GM18870 (cell line): Measurements from ENCODE around the gene NEGR1.
A peak's percentile ranks its signal among the peaks of the same experiment; 100 is the strongest.

ENCODE experiments used
- ATAC-seq: cut with Tn5 transposase; IDR thresholded peaks from one replicate; pipeline ENCODE4 v1.9.1; 2021; ENCODE audit warnings: moderate library complexity; ENCODE audit not compliant: unreplicated experiment

NEGR1 gene

GRCh38 chr1:71787699-71788098 is 494.6 kb downstream of the NEGR1 start:
- ATAC-seq = no peak

GRCh38 chr1:71786218-71786617 is 496.1 kb downstream of the NEGR1 start:
- no peak for ATAC-seq

- no peak for ATAC-seq
Observed at GRCh38 chr1:71785450-71785849, 496.9 kb downstream of the NEGR1 start.

DNA sequence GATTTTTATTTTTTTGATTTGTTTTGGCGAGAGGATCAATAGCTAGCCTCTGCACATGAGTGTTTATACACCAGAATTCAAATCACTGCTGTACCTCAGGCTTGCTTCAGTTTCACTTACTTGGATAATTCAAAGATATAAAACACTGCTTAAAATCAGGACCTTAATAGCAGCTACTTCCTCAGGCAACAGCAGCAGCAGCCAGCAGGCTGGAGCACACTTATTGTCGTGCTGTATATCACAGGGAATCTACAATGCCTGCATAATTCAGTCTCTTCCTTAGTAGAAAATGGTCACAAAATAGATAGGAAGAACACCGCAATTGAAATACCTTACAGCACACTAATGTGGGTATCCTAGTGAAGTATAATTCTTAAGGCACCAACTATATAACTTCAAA is 497.3 kb downstream of the NEGR1 start:
- no peak for ATAC-seq

DNA sequence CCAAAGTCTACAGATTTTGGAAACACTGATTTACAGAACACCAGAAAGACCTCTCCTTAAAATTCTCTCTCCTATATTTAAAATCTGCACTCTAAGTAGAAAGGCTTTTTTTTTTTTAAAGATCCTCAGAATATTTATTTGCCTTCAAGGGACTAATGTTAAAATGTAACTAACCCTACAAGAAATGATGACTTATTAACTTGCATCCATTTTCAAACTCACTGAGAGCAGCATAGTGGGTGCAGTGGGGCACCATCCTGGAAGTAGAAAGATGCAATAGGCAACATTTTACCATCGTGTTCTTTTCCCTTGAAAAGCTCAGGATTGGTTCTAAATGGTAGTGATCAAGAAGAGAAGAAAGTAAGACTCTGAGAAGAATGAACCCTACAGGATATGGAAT is 498.1 kb downstream of the NEGR1 start:
- ATAC-seq = no peak

DNA sequence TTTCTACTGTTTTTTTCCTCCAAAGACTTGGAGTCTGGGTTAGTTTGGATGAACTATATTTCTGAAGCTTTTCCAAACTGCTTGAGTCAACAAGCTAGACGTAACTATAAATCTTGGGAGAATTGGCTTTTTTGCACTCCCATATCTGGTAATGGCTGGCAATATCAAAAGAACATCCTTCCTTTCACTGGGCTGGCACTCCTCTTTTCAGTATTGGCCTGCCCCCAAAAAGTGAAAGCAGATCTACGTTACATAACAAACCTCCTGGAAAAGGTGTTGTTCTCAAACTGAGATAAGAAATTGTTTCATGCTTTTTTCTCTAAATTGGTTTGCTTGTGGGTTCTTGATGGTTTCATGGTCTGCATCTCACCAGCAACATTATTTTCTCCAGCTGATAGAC is 499.3 kb downstream of the NEGR1 start:
- no peak for ATAC-seq

DNA sequence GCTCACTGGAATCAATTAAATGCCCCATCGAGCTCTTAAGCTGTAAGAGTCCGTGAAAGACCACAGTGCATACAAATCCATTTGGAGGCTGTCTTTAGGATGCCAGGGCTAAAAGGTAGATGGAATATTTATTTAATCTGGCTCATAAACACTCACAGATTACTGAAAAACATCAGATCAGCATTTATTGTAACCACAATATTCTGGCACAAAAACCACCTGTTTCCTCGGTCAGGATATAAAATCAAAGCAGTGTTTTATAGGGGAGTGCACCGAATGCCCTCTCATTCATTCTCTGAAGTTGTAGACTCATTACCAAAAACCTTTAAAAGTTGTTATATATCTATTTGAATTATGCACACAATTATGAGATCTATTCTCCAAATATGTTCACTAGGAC is 500.9 kb downstream of the NEGR1 start:
- no peak for ATAC-seq

GRCh38 chr1:71780681-71781080 is 501.7 kb downstream of the NEGR1 start:
- ATAC-seq = peak; percentile 91

DNA sequence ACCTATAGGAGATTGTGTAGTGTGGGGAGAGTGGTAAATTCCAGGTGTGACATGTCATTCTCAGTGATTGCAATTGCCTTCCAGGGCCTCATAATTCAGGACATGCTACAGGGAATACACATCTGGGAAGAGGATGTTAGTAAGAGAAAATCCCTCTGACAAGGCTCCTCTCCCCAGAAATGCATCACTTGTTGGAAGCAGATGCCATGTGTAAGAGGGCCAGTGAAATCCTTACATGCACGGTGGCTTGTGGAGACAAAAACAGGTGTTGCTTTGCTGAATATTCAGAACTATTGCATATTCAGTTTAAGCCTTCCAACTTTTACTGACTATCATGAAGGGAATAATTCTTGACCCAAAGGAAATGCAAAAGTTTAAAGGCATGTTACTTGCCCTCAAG is 503.4 kb downstream of the NEGR1 start:
- no peak for ATAC-seq

DNA sequence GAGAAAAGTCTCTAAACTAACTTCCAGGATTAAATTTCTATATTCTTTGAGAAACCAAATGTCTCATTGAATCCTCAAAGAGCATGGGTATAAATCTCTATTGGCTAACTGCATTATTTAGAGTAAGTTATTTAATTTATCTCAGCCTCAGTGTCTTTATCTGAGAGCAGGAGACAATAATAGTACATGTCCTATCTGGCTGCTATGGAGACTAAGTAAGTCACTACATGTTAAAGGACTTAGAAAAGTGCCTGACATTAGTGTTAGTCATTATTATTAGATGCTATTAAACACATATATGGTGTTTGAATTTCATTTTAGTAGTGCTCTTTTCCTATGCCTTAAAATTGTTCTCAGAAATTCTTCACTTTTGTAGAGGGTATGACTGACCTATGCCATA is 505.2 kb downstream of the NEGR1 start:
- no peak for ATAC-seq

DNA sequence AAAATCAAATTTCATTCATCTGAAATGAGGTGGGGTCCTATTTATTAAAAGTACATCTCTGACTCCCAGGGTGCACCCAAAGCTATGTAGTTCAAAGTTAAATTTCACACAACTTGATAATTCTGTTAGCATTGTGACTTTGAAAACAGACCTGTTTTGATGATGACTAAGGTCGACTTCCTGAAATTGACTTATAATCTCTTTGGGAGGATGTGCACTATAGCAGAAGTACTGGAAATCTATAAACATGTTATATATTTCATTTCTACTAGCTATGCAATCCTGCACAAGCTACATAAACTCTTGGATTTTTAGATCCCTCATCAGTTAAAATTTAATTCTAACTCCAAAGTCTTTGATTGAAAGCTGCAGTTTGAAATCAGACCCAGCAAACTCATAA is 507.6 kb downstream of the NEGR1 start:
- ATAC-seq = no peak

GRCh38 chr1:71770121-71770520 is 512.2 kb downstream of the NEGR1 start:
- no peak for ATAC-seq

DNA sequence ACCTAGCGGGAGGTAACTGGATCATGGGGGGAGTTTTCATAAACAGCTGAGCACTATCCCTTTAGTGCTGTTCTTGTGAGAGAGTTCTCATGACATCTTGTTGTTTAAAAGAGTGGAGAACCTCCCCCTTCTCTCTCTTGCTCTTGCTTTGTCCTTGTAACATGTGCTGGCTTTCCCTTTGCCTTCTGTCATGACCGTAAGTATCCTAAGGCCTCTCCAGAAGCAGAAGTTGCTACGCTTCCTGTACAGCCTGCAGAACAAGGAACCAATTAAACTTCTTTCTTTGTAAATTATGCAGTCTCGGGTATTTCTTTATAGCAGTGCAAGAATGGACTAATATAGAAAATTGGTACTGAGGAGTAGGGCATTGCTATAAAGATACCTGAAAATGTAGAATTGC is 515.6 kb downstream of the NEGR1 start:
- ATAC-seq = no peak

- ATAC-seq = no peak
Observed at GRCh38 chr1:71762514-71763255, 519.7 kb downstream of the NEGR1 start.

DNA sequence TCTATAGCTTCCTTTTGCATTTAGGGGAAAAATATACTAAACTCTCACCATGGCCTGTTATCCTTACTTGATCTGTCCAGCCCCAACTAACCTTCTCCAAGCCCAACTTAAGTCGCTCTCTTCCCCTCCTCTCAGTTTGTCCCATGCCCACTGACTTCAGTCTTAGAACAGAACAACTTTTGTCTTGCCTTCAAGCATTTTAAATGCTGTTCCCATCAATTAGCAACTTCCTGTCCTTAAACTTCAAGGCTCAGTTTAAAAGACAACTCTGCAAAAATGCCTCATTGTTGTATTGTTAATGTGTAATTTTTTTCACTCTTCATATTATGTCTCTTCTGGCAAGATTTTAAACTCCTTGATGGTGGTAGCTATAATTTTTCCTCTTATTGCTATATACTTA is 526.9 kb downstream of the NEGR1 start:
- no peak for ATAC-seq

DNA sequence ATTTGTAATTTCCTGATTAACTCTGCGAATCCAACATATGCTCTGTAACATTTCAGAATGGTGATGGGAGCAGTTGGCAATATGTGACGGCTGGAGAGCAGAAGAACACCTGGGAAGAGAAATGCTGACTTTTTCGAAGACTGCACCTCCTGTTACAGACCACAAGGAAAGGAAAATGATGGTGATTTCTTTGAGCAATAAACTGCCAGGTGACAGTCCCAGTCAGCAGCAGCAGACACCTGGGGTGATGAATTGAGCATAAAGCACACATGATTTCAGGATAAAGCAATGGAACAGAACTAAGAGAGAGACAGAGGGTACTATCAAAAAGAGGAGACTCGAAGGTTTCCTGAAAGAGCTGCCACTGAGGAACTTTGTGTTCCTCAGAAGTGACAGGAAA is 528.6 kb downstream of the NEGR1 start:
- ATAC-seq = no peak

DNA sequence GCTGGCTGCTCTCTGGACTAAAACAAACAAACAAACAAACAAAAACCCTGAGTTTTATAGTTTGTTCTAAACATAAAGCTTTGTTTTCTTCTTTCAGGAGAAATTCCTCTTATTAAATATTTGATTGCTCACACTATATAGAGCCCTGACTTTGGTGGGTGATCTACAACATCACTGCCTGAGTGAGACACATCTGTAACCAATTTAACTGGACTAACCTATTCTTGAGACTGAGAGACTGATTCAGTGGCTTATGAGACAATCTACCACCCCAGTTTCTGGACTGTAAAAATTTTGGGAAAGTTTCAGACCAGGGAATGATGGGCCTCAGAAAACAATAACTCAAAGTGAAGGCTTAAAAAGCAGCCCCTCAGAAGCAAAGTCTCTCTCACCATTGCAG is 537.0 kb downstream of the NEGR1 start:
- ATAC-seq = no peak

DNA sequence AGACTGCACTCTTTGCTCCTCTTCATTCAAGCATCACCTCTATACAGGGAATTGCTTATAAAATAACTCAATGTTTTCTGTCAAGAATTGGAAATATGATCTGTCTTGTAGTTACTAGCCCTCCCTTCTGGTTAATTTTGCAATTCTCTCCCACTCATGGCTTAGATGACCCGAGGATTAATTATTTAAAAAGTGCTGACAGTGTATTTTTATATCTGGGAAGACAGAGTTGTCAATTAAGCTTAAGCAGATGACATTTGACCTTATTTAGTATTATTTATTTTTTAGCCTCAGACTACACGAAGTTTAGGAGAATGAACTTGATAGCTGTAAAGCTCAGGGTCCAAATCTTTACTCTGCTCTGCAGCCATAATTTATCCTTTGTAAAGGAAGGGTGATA is 538.5 kb downstream of the NEGR1 start:
- no peak for ATAC-seq

- ATAC-seq = no peak
Observed at GRCh38 chr1:71738910-71739309, 543.4 kb downstream of the NEGR1 start.

GRCh38 chr1:71738256-71738655 is 544.1 kb downstream of the NEGR1 start:
- no peak for ATAC-seq

DNA sequence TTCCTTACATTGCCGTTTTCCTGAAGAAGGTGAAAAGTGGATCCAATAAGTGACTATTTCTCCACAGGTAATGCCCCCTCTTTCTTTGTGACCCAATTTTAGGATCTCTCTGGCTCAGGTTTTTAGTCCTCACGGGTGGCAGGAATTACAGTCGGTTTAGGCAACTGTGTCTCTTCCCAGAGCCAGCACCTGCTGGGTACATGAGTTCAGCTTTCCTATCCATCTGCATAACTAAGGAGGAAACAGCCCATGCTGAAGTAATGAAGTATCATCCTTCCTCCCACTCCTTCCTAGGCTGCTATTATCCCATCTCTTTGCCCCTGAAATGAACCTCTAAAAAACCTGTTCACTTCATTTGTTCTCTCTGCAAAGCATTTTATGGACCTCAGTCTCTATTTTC is 544.6 kb downstream of the NEGR1 start:
- ATAC-seq = no peak

DNA sequence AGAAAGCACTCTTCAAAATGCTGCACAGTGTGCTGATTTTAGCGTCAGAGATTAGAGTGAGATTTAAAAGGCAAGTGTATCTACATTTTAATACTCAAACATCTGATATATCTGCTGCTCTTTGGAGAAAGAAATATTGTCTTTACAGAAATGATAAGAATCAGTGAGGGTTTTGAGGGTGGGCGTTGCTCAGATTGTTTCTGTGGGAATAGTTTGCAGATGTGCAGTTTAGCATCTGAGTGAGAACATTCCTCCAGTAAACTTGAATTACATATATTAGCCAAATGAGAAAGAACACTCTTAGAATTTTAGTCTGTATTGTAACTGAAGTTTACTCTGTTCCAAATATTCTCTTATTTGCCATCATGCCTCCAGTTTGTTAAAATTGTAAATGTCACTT is 549.2 kb downstream of the NEGR1 start:
- ATAC-seq = no peak

- no peak for ATAC-seq
Observed at GRCh38 chr1:71721532-71721931, 560.8 kb downstream of the NEGR1 start.
